ENCODE data around the gene SLC12A1.

The SLC12A1 gene

GRCh38 chr15:48337607-48338006 lies 131.5 kb downstream of the SLC12A1 start:
- peaks cover 38% of the 10 kb centered on the region for H4K20me1 ChIP-seq (ENCODE audit: control insufficient read depth, insufficient read depth, low read depth, low read length)
- H3K27ac ChIP-seq (ENCODE audit: low read depth, low read length), result no peak overlapping the region
- peaks cover 39% of the 10 kb centered on the region for H3K4me1 ChIP-seq (ENCODE audit: control insufficient read depth, low read length)
- 0 out of 2 replicates have a peak overlapping the region, but pooled peaks have one; percentile 2 for H3K4me2 ChIP-seq (ENCODE audit: low read length)
- no peak overlapping the region for H3K4me3 ChIP-seq (ENCODE audit: low read length)
- H3F3A ChIP-seq (ENCODE audit: control insufficient read depth, insufficient read depth), result peaks cover 33% of the 10 kb centered on the region
- H3K79me2 ChIP-seq (ENCODE audit: control insufficient read depth, low read length), result peaks cover 67% of the 10 kb centered on the region
- no peaks in the 10 kb centered on the region for H3K27me3 ChIP-seq (ENCODE audit: control insufficient read depth, low read length)
- no peaks in the 10 kb centered on the region for H3K9me2 ChIP-seq (replicated peaks; ENCODE audit: control insufficient read depth, low read length)
- H3K36me3 ChIP-seq (ENCODE audit: control insufficient read depth, low read length), result peaks cover 95% of the 10 kb centered on the region
- no peaks in the 10 kb centered on the region for H3K9me3 ChIP-seq (ENCODE audit: control insufficient read depth, insufficient read depth, low read length)
- TF ChIP-seq EZH2phosphoT487 (IDR thresholded peaks at IDR 0.05; ENCODE audit: borderline replicate concordance, low read length), result no peak
- TF ChIP-seq CTCF (IDR thresholded peaks at IDR 0.05; ENCODE audit: low read depth, low read length, poor library complexity, severe bottlenecking), result no peak

GRCh38 chr15:48340111-48340510 lies 134.0 kb downstream of the SLC12A1 start:
- H3K27ac ChIP-seq (ENCODE audit: low read depth, low read length), result no peak overlapping the region
- TF ChIP-seq CTCF (IDR thresholded peaks at IDR 0.05; ENCODE audit: low read depth, low read length, poor library complexity, severe bottlenecking) (no peak), EZH2phosphoT487 (IDR thresholded peaks at IDR 0.05; ENCODE audit: borderline replicate concordance, low read length) (no peak)
- H3K4me3 ChIP-seq (ENCODE audit: low read length), result no peak overlapping the region
- no peaks in the 10 kb centered on the region for H3K9me2 ChIP-seq (replicated peaks; ENCODE audit: control insufficient read depth, low read length)
- peaks cover 24% of the 10 kb centered on the region for H4K20me1 ChIP-seq (ENCODE audit: control insufficient read depth, insufficient read depth, low read depth, low read length)
- no peaks in the 10 kb centered on the region for H3K27me3 ChIP-seq (ENCODE audit: control insufficient read depth, low read length)
- H3K36me3 ChIP-seq (ENCODE audit: control insufficient read depth, low read length), result peaks cover 82% of the 10 kb centered on the region
- peaks cover 46% of the 10 kb centered on the region for H3F3A ChIP-seq (ENCODE audit: control insufficient read depth, insufficient read depth)
- no peak overlapping the region for H3K4me2 ChIP-seq (ENCODE audit: low read length)
- H3K9me3 ChIP-seq (ENCODE audit: control insufficient read depth, insufficient read depth, low read length), result no peaks in the 10 kb centered on the region
- peaks cover 20% of the 10 kb centered on the region for H3K4me1 ChIP-seq (ENCODE audit: control insufficient read depth, low read length)
- peaks cover 42% of the 10 kb centered on the region for H3K79me2 ChIP-seq (ENCODE audit: control insufficient read depth, low read length)

- peaks cover 7% of the 10 kb centered on the region; the same call in 1 of the 2 replicates for H4K20me1 ChIP-seq (ENCODE audit: control insufficient read depth, insufficient read depth, low read depth, low read length)
- no peak overlapping the region for H3K27ac ChIP-seq (ENCODE audit: low read depth, low read length)
- H3K4me1 ChIP-seq (ENCODE audit: control insufficient read depth, low read length), result peaks cover 7% of the 10 kb centered on the region
- no peak overlapping the region for H3K4me2 ChIP-seq (ENCODE audit: low read length)
- TF ChIP-seq EZH2phosphoT487 (IDR thresholded peaks at IDR 0.05; ENCODE audit: borderline replicate concordance, low read length), result no peak
- TF ChIP-seq CTCF (IDR thresholded peaks at IDR 0.05; ENCODE audit: low read depth, low read length, poor library complexity, severe bottlenecking), result no peak
- peaks cover 46% of the 10 kb centered on the region for H3F3A ChIP-seq (ENCODE audit: control insufficient read depth, insufficient read depth)
- H3K27me3 ChIP-seq (ENCODE audit: control insufficient read depth, low read length), result no peaks in the 10 kb centered on the region
- H3K36me3 ChIP-seq (ENCODE audit: control insufficient read depth, low read length), result peaks cover 46% of the 10 kb centered on the region
- no peaks in the 10 kb centered on the region for H3K9me3 ChIP-seq (ENCODE audit: control insufficient read depth, insufficient read depth, low read length)
- H3K4me3 ChIP-seq (ENCODE audit: low read length), result no peak overlapping the region
- no peaks in the 10 kb centered on the region for H3K9me2 ChIP-seq (replicated peaks; ENCODE audit: control insufficient read depth, low read length)
- H3K79me2 ChIP-seq (ENCODE audit: control insufficient read depth, low read length), result peaks cover 7% of the 10 kb centered on the region
Measured at GRCh38 chr15:48343865-48344264, 137.8 kb downstream of the SLC12A1 start.

Data from DOHH2 (cell line).